Spleen (tissue), 11 donors: ENCODE measurements around the gene HLA-DMA. TPM values are rescaled to one million over a fixed set of nuclear protein-coding genes. Genes with fewer than 3 reads are reported as not detected.

ENCODE experiments used
- DNase-seq: peaks from one replicate; pipeline ENCODE4 v3.0.0-alpha.2; 2020
- H3K27ac ChIP-seq, 8 donors: fragments of 200-600 bp; sonication (generic) in 7 of 8; 1 replicate in 4 of 8; 2 replicates in 4 of 8; pipeline versions ENCODE4 v1.5.0 to v1.8.0; 2016 to 2021; ENCODE audit warnings: inconsistent platforms in 4 of 8, mild to moderate bottlenecking in 4 of 8, moderate library complexity in 1 of 8
- H3K27me3 ChIP-seq, 7 donors: fragments of 200-600 bp; sonication (generic) in 6 of 7; replicated peaks in 1 of 7; 1 replicate in 4 of 7; 2 replicates in 3 of 7; pipeline versions ENCODE4 v1.5.0 to v1.8.0; 2016 to 2021; ENCODE audit warnings: inconsistent platforms in 3 of 7, mild to moderate bottlenecking in 1 of 7
- H3K36me3 ChIP-seq, 6 donors: fragments of 200-600 bp; sonication (generic) in 5 of 6; 1 replicate in 4 of 6; 2 replicates in 2 of 6; pipeline versions ENCODE4 v1.5.0 to v1.8.0; 2016 to 2021; ENCODE audit warnings: inconsistent platforms in 2 of 6
- H3K4me1 ChIP-seq, 6 donors: fragments of 200-600 bp; sonication (generic) in 5 of 6; 1 replicate in 3 of 6; 2 replicates in 3 of 6; pipeline versions ENCODE4 v1.5.0 to v1.8.0; 2016 to 2021; ENCODE audit warnings: inconsistent platforms in 3 of 6
- H3K4me3 ChIP-seq, 8 donors: fragments of 200-600 bp; sonication (generic) in 7 of 8; 1 replicate in 4 of 8; 2 replicates in 4 of 8; pipeline versions ENCODE4 v1.5.0 to v1.8.0; 2016 to 2021; ENCODE audit warnings: inconsistent platforms in 4 of 8, mild to moderate bottlenecking in 4 of 8, moderate library complexity in 2 of 8
- H3K9me3 ChIP-seq, 8 donors: fragments of 200-600 bp; sonication (generic) in 7 of 8; 1 replicate in 4 of 8; 2 replicates in 4 of 8; pipeline versions ENCODE4 v1.5.0 to v1.8.0; 2016 to 2021; ENCODE audit warnings: inconsistent platforms in 4 of 8
- POLR2A ChIP-seq, 3 donors: fragments of 450-650 bp; IDR thresholded peaks; one replicate each; pipeline ENCODE4 v1.5.1; 2017; ENCODE audit warnings: antibody characterized with exemption in 3 of 3, mild to moderate bottlenecking in 1 of 3
- POLR2AphosphoS5 ChIP-seq, 3 donors: sonication (generic); formaldehyde crosslinking; IDR thresholded peaks; one replicate each; pipeline ENCODE4 v1.5.1; 2017; ENCODE audit warnings: antibody characterized with exemption in 3 of 3
- WGBS, 5 donors: extraction: QIAGEN DNeasy Blood & Tissue Kit in 3 of 5; methylation state at CpG; one replicate each; pipeline versions ENCODE4 v1.1.5 to v1.1.7; 2013 to 2018; 5-methylcytosine and 5-hydroxymethylcytosine counted together
- intact Hi-C: fragments of 100-400 bp; cut with DNase I; formaldehyde crosslinking; loops from one replicate; pipeline ENCODE4 v1.15.0; 2023; ENCODE audit warnings: low total_unique reads
- polyA plus RNA-seq, 3 donors: library from polyadenylated mRNA; stranded (reverse); fragments of 200-250 nt; gene quantifications; one replicate each; pipeline ENCODE4 v1.2.1, GENCODE V29; 2013
- total RNA-seq, 7 donors: library from RNA; depleted of rRNA in 3 of 7; stranded (reverse); fragments of >200 nt in 3 of 7; fragmentation: NEBNext Ultra II Directional in 4 of 7; extraction: Animal tissue kit (Norgen Biotek cat#: 25700) in 4 of 7; gene quantifications; one replicate each; pipeline versions ENCODE4 v1.1.0 to v1.2.1, GENCODE V29; 2016 to 2021
- TF ChIP-seq, protein P1 (sequence below), 11 experiments: fragments of 200-600 bp in 7 of 11; fragments of 450-650 bp in 4 of 11; sonication (generic) in 4 of 11; IDR thresholded peaks in 8 of 11; conservative IDR thresholded peaks in 3 of 11; 1 replicate in 7 of 11; 2 replicates in 4 of 11; pipeline versions ENCODE4 v1.4.0 to v1.8.0; 2016 to 2021; ENCODE audit warnings: antibody characterized with exemption in 11 of 11, inconsistent platforms in 4 of 11, mild to moderate bottlenecking in 1 of 11
- donor health status: healthy with polysubstance abuse.
- donor health status: DM: no; HTN: no; CAD: no; lungs with moderate emphysema.
- donor health status: DM: no; HTN: no; CAD: no.
- donor health status: Bipolar disorder and iron deficiency.
- donor health status: healthy.
- donor health status: DM: no; HTN: no; CAD: no.
- donor health status: DM: yes; HTN: yes; CAD: no.

The HLA-DMA gene
- total and polyA plus RNA-seq, 10 donors = 141 to 423 (median 195) TPM

DNA sequence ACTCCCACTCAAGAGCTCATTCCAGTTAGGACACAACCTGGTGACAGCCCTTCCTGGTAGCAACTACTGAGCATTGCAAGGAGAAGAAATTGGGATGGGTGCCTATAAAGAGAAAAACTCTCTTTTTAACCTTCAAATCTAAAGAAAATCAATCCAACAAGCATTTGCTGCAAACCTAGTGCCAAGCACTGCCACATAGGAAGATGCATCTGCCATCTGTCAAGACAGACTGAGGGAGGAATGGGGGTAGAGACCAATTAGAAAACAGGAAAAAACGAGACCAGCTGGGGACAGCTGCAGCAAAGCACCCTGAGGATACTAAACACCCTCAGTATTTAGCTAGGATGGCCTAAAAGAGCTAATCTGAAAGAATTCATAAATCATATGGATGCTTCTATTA lies 39.9 kb downstream of the HLA-DMA start:
- H3K36me3 ChIP-seq = no peaks in the 10 kb centered on the region
- no peak overlapping the region for H3K27ac ChIP-seq
- intact Hi-C loops = no loop called here
- no peak overlapping the region for H3K4me3 ChIP-seq
- H3K4me1 ChIP-seq = peaks cover 0 to 24% (median 6%) of the 10 kb centered on the region in 6 donors
- TF ChIP-seq POLR2A (IDR thresholded peaks at IDR 0.05) = no peak
- TF ChIP-seq, protein P1, sequence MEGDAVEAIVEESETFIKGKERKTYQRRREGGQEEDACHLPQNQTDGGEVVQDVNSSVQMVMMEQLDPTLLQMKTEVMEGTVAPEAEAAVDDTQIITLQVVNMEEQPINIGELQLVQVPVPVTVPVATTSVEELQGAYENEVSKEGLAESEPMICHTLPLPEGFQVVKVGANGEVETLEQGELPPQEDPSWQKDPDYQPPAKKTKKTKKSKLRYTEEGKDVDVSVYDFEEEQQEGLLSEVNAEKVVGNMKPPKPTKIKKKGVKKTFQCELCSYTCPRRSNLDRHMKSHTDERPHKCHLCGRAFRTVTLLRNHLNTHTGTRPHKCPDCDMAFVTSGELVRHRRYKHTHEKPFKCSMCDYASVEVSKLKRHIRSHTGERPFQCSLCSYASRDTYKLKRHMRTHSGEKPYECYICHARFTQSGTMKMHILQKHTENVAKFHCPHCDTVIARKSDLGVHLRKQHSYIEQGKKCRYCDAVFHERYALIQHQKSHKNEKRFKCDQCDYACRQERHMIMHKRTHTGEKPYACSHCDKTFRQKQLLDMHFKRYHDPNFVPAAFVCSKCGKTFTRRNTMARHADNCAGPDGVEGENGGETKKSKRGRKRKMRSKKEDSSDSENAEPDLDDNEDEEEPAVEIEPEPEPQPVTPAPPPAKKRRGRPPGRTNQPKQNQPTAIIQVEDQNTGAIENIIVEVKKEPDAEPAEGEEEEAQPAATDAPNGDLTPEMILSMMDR (IDR thresholded peaks at IDR 0.05 in 8 of 11, conservative IDR thresholded peaks at IDR 0.05 in 3 of 11) = no peak
- no peak for TF ChIP-seq POLR2AphosphoS5 (IDR thresholded peaks at IDR 0.05)
- H3K27me3 ChIP-seq = no peaks in the 10 kb centered on the region
- 58 to 76% (median 69%) methylated on average over 1 of the region's 1 CpG for WGBS, 5 donors
- no peaks in the 10 kb centered on the region for H3K9me3 ChIP-seq
- DNase-seq = no peak

DNA sequence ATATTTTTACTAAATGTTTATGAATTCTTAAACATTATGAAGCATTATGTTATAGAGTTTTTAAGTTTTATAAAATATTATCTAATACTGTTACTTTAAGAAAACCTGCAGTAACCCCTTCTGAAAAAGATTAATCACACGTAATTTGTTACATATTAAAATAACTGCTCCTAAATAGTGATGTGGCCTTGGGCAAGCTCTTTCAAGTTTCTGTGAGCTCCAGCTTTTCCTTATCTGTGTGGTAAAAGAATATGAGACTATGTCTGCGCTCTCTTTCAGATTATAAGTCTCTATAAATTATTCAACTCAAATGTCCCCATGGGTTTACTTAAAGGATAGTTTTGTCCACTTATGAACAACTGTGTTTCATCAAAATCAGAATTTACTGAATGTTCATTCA lies 44.0 kb downstream of the HLA-DMA start:
- intact Hi-C loops = no loop called here
- Histone ChIP-seq H3K4me1 (peaks cover 0 to 16% (median 0%) of the 10 kb centered on the region in 6 donors), H3K27ac (peak overlapping the region in 1 of 8 donors; percentile 40), H3K36me3 (no peaks in the 10 kb centered on the region), H3K9me3 (no peaks in the 10 kb centered on the region), H3K27me3 (no peaks in the 10 kb centered on the region), H3K4me3 (no peak overlapping the region)
- DNase-seq = no peak
- TF ChIP-seq, protein P1 (IDR thresholded peaks at IDR 0.05 in 8 of 11, conservative IDR thresholded peaks at IDR 0.05 in 3 of 11) = no peak
- TF ChIP-seq POLR2A (IDR thresholded peaks at IDR 0.05) (no peak), POLR2AphosphoS5 (IDR thresholded peaks at IDR 0.05) (no peak)
- 71 to 82% (median 78%) methylated on average over 2 of the region's 2 CpGs for WGBS, 5 donors

DNA sequence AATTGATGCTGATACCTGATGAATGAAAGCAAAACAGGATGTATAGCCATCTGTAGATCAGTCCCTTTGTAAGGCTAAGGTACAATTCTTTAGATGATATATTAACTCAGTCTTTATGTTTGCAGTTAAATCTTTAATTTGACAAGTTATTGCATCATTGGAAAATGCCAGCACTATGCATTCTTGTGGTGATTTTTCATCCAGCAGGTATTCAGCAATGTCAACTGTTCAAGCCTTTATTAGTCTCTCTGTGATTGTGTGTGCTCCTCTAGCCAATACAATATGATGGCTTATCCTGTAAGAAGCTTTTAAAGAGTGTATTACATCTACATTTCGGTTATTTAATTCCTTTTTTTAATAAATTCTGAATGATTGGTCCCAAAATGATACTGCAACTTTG lies 46.4 kb downstream of the HLA-DMA start:
- H3K9me3 ChIP-seq = no peaks in the 10 kb centered on the region
- peaks cover 0 to 26% (median 3%) of the 10 kb centered on the region in 6 donors for H3K4me1 ChIP-seq
- no peaks in the 10 kb centered on the region for H3K27me3 ChIP-seq
- H3K4me3 ChIP-seq = no peak overlapping the region
- no peak overlapping the region for H3K27ac ChIP-seq
- 72 to 91% (median 83%) methylated on average over 1 of the region's 1 CpG for WGBS, 5 donors
- intact Hi-C loops = no loop called here
- no peak for DNase-seq
- TF ChIP-seq, protein P1 (IDR thresholded peaks at IDR 0.05 in 8 of 11, conservative IDR thresholded peaks at IDR 0.05 in 3 of 11) = no peak
- peaks cover 0 to 3% (median under 1%) of the 10 kb centered on the region in 6 donors for H3K36me3 ChIP-seq

DNA sequence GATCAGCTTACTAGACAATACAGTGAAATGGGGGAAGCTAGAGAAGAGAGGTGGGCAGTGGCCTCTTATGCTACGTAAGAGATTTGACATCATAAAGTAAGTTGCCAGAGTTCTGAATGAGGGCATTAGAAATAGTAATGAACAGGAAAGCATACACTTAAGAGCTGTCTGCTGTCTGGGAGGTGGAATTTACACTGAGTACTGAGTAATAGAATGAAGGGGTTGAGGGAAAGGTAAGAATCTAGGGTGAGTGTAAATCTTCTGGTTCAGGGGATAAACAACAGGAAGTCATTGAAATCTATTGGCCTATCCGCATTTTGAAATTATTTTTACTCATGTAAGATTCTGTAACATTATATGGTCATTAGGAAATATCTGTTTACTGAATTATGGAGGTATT lies 47.8 kb downstream of the HLA-DMA start:
- Histone ChIP-seq H3K27ac (no peak overlapping the region), H3K4me1 (peaks cover 0 to 26% (median 3%) of the 10 kb centered on the region in 6 donors), H3K4me3 (no peak overlapping the region), H3K27me3 (no peaks in the 10 kb centered on the region), H3K36me3 (peaks cover 0 to 10% (median 4%) of the 10 kb centered on the region in 6 donors), H3K9me3 (no peaks in the 10 kb centered on the region)
- intact Hi-C loops = no loop called here
- TF ChIP-seq POLR2A (IDR thresholded peaks at IDR 0.05) = no peak
- TF ChIP-seq, protein P1 (IDR thresholded peaks at IDR 0.05 in 8 of 11, conservative IDR thresholded peaks at IDR 0.05 in 3 of 11) = no peak
- no peak for TF ChIP-seq POLR2AphosphoS5 (IDR thresholded peaks at IDR 0.05)
- no peak for DNase-seq
- WGBS, 5 donors = 42 to 72% (median 59%) methylated on average over 2 of the region's 2 CpGs
